22Rv1 (cell line): ENCODE data around the gene ZNF784.
"Not testable (repeated sequence)": the region's sequence is repeated elsewhere in the genome, so short reads cannot be mapped to it uniquely, and the experiment has no call there.

Experiments used
- ZFX ChIP-seq: fragments of 450-650 bp; IDR thresholded peaks from 2 replicates; pipeline ENCODE4 v1.6.1; 2017; ENCODE audit warnings: antibody characterized with exemption, borderline replicate concordance
- TF ChIP-seq, protein P1 (sequence below): fragments of 450-650 bp; IDR thresholded peaks from 2 replicates; pipeline ENCODE4 v1.5.1; 2017; ENCODE audit warnings: mild to moderate bottlenecking

DNA sequence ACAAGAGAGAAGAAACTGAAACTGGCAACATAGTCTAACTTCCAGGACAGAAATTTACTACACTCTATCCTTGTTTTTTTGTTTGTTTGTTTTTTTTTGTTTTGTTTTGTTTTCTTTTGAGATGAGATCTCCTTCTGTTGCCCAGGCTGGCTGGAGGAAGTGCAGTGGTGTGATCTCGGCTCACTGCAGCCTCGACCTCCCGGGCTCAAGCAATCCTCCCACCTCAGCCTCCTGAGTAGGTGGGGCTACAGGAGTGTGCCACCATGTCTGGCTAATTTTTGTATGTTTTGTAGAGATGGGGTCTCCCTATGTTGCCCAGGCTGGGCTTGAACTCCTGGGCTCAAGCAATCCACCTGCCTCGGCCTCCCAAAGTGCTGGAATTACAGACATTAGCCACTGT lies 42.1 kb downstream of the ZNF784 start:
- TF ChIP-seq, protein P1, sequence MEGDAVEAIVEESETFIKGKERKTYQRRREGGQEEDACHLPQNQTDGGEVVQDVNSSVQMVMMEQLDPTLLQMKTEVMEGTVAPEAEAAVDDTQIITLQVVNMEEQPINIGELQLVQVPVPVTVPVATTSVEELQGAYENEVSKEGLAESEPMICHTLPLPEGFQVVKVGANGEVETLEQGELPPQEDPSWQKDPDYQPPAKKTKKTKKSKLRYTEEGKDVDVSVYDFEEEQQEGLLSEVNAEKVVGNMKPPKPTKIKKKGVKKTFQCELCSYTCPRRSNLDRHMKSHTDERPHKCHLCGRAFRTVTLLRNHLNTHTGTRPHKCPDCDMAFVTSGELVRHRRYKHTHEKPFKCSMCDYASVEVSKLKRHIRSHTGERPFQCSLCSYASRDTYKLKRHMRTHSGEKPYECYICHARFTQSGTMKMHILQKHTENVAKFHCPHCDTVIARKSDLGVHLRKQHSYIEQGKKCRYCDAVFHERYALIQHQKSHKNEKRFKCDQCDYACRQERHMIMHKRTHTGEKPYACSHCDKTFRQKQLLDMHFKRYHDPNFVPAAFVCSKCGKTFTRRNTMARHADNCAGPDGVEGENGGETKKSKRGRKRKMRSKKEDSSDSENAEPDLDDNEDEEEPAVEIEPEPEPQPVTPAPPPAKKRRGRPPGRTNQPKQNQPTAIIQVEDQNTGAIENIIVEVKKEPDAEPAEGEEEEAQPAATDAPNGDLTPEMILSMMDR, result not testable (repeated sequence)
- not testable (repeated sequence) for TF ChIP-seq ZFX
